Thoracic aorta (tissue), 2 donors: ENCODE measurements around the gene DSG3. TPM values are rescaled to one million over a fixed set of nuclear protein-coding genes. Genes with fewer than 3 reads are reported as not detected.

Experiments
- ATAC-seq: fragments of 150-250 bp; one replicate; pipeline ENCODE4 v1.8.0; 2017; ENCODE audit warnings: low read depth; ENCODE audit not compliant: insufficient number of reproducible peaks, low FRiP score
- DNase-seq: peaks from one replicate; pipeline ENCODE4 v3.0.0-alpha.2; 2020; ENCODE audit warnings: low spot score
- H3K27ac ChIP-seq, 2 donors: fragments of 200-600 bp; sonication (generic); 1 replicate in 1 of 2; 2 replicates in 1 of 2; pipeline ENCODE4 v1.5.1; 2016; ENCODE audit warnings: mild to moderate bottlenecking in 2 of 2, moderate library complexity in 2 of 2
- H3K27me3 ChIP-seq: fragments of 200-600 bp; sonication (generic); replicated peaks from 2 replicates; pipeline ENCODE4 v1.6.0; 2016; ENCODE audit warnings: mild to moderate bottlenecking; ENCODE audit not compliant: insufficient read depth
- H3K36me3 ChIP-seq: fragments of 200-600 bp; sonication (generic); one replicate; pipeline ENCODE4 v1.5.1; 2016
- H3K4me1 ChIP-seq, 2 donors: fragments of 200-600 bp; sonication (generic); 1 replicate in 1 of 2; 2 replicates in 1 of 2; pipeline versions ENCODE4 v1.5.1 to v1.6.0; 2016; ENCODE audit warnings: low read depth in 2 of 2, mild to moderate bottlenecking in 1 of 2; ENCODE audit not compliant: control insufficient read depth in 1 of 2
- H3K4me3 ChIP-seq: fragments of 200-600 bp; sonication (generic); 2 replicates; pipeline ENCODE4 v1.5.1; 2016; ENCODE audit warnings: mild to moderate bottlenecking
- H3K9me3 ChIP-seq: fragments of 200-600 bp; sonication (generic); 2 replicates; pipeline ENCODE4 v1.5.1; 2016
- CTCF ChIP-seq: fragments of 200-600 bp; sonication (generic); IDR thresholded peaks from one replicate; pipeline ENCODE4 v1.5.1; 2019; ENCODE audit warnings: antibody characterized with exemption
- total RNA-seq, 2 donors: library from RNA; depleted of rRNA; stranded (reverse); fragments of >200 nt; gene quantifications; one replicate each; pipeline versions ENCODE4 v1.1.0 to v1.2.3, GENCODE V29; 2016

DSG3 gene
- total RNA-seq, 2 donors from 2014 or later = 0.27 TPM; not detected in 1

- Histone ChIP-seq H3K36me3 (no peaks in the 10 kb centered on the region), H3K4me1 (peaks cover 3 to 8% of the 10 kb centered on the region in 2 donors), H3K4me3 (peak within 1 kb of the TSS; percentile 66), H3K27me3 (no peaks in the 10 kb centered on the region), H3K9me3 (no peaks in the 10 kb centered on the region), H3K27ac (no peak within 1 kb of the TSS)
- no peak for DNase-seq
- no peak for TF ChIP-seq CTCF
- ATAC-seq = no peak
Measured at GRCh38 chr18:31497836-31498573, 50.5 kb downstream of the DSG3 start, which contains the start of gene DSG2. DSG2 (plus strand) TSS chr18:31498177; CDS start chr18:31498252, 75 bp downstream.

DNA sequence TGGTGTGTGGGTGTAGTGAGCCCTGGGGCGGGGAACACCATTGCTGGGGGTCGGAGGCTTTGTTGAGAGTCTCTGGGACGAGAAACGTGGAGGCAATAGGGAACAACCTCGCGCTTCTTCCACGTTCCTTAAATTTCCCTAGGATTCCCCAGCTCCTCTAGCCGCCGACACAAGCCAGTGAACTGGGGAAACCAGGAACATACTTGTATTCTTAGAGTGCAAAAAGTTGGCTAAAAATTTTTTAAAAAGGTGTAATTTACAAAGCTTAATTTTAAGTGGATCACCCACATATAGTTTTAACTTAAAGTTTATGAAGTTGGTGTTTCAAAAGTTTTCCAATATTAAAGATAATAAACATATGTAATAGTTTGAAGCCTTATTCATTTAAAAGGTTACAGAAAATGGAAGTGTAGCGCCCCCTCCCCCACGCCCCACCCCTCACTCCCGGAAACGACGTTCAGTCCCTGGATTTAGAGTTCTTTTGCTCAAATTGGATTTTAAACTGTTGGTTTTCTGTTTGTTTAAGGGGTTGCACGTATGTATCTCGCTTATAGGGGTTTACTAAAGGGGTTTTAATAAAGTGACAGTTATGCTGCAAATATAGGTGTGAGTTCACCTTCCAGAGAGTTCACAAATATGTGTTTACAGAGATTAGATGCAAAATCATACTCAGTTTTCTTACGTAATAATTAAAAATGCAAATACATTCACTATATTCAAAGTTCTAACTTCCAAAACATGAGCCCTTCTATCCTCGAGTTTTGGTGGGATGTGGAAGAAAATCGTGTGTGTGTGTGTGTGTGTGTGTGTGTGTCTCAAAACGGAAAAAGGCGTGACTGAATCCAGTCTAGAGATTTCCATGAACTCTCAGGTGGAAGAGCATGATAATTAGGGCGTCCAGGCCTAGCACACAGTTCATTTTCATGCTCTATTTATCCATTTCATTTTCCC, 51.3 kb downstream of the DSG3 start:
- no peak for ATAC-seq
- peaks cover 3 to 8% of the 10 kb centered on the region in 2 donors for H3K4me1 ChIP-seq
- no peak for TF ChIP-seq CTCF
- no peak overlapping the region for H3K27ac ChIP-seq
- H3K27me3 ChIP-seq = no peaks in the 10 kb centered on the region
- H3K9me3 ChIP-seq = no peaks in the 10 kb centered on the region
- peak overlapping the region; percentile 66 for H3K4me3 ChIP-seq
- DNase-seq = no peak
- no peaks in the 10 kb centered on the region for H3K36me3 ChIP-seq

GRCh38 chr18:31500051-31500688, 52.6 kb downstream of the DSG3 start:
- no peak for TF ChIP-seq CTCF
- DNase-seq (no peak), ATAC-seq (no peak)
- Histone ChIP-seq H3K4me1 (peaks cover 3 to 8% of the 10 kb centered on the region in 2 donors), H3K27ac (no peak overlapping the region), H3K36me3 (no peaks in the 10 kb centered on the region), H3K4me3 (no peak overlapping the region), H3K27me3 (no peaks in the 10 kb centered on the region), H3K9me3 (no peaks in the 10 kb centered on the region)

DNA sequence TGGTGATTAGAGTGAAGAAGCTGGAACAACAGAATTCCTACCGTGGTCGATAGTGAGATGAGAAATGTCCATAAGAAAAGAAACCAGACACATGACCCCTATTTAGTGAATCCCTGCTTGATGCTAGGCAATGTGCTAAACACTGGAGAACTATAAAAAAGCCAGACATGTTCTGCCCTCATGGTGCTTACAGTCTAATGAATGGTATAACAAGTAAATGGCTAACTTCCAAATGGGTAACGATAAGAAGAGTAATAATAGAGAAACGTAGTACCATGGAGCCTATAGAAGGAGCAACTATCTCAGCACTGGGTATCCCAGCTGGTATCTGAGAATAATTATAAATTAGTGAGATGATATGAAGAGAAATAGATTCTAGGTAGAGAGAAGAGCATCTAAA, 55.5 kb downstream of the DSG3 start:
- no peak for TF ChIP-seq CTCF
- H3K9me3 ChIP-seq = no peaks in the 10 kb centered on the region
- H3K27ac ChIP-seq = no peak overlapping the region
- no peaks in the 10 kb centered on the region for H3K27me3 ChIP-seq
- H3K4me3 ChIP-seq = no peak overlapping the region
- H3K4me1 ChIP-seq = peaks cover 3 to 8% of the 10 kb centered on the region in 2 donors
- DNase-seq = no peak
- H3K36me3 ChIP-seq = no peaks in the 10 kb centered on the region
- no peak for ATAC-seq
